PC-3 (cell line): Measurements from ENCODE around the gene MTG1. TPM values are rescaled to one million over a fixed set of nuclear protein-coding genes. Genes with fewer than 3 reads are reported as not detected.

Experiments
- ATAC-seq: fragments of 200-7000 bp; cut with Tn5 transposase; 2 replicates; pipeline ENCODE4 v1.9.1; 2020; ENCODE audit warnings: mild to moderate bottlenecking, moderate library complexity
- BruUV-seq: library from RNA; stranded (reverse); fragments of 400-500 nt; replicated peaks from 2 replicates; lab custom pipeline; 2021; lab: Mats Ljungman, UMichigan
- CTCF ChIA-PET: fragments of 300-600 bp; sonication (Branson Sonifier 250); formaldehyde crosslinking; loops from one replicate; lab custom pipeline; 2022; ENCODE audit warnings: antibody characterized with exemption; lab: Charles Lee
- POLR2A ChIA-PET: fragments of 300-600 bp; sonication (Branson Sonifier 250); formaldehyde crosslinking; loops from one replicate; lab custom pipeline; 2022; ENCODE audit warnings: antibody characterized with exemption; ENCODE audit not compliant: unreplicated experiment; lab: Charles Lee
- DNase-seq: peaks from one replicate; pipeline ENCODE4 v3.0.0-alpha.2; 2015
- H2AFZ ChIP-seq: fragments of 300-600 bp; sonication (generic); 2 replicates; pipeline ENCODE4 v1.6.0; 2016; ENCODE audit warnings: antibody characterized with exemption, low read length
- H3F3A ChIP-seq: fragments of 300-600 bp; sonication (generic); one replicate; pipeline ENCODE4 v1.6.0; 2017; ENCODE audit warnings: antibody characterized with exemption, low read length, control low read depth, mild to moderate bottlenecking; ENCODE audit not compliant: unreplicated experiment
- H3K27ac ChIP-seq: fragments of 300-600 bp; sonication (generic); 2 replicates; pipeline ENCODE4 v1.5.1; 2016; ENCODE audit warnings: mild to moderate bottlenecking, low read length
- H3K27me3 ChIP-seq: fragments of 300-600 bp; sonication (generic); 2 replicates; pipeline ENCODE4 v1.6.1; 2016; ENCODE audit warnings: low read length, mixed read lengths
- H3K36me3 ChIP-seq: fragments of 300-600 bp; sonication (generic); 2 replicates; pipeline ENCODE4 v1.6.1; 2016; ENCODE audit warnings: low read depth, mixed run types, low read length, mixed read lengths
- H3K4me1 ChIP-seq: fragments of 300-600 bp; sonication (generic); 2 replicates; pipeline ENCODE4 v1.5.1; 2016; ENCODE audit warnings: low read length; ENCODE audit not compliant: insufficient read depth
- H3K4me2 ChIP-seq: fragments of 300-600 bp; sonication (generic); 2 replicates; pipeline ENCODE4 v1.6.0; 2016; ENCODE audit warnings: low read length
- H3K4me3 ChIP-seq: fragments of 300-600 bp; sonication (generic); 2 replicates; pipeline ENCODE4 v1.5.1; 2016; ENCODE audit warnings: mild to moderate bottlenecking, low read length, mixed read lengths
- H3K79me2 ChIP-seq: fragments of 300-600 bp; sonication (generic); 2 replicates; pipeline ENCODE4 v1.6.1; 2017; ENCODE audit warnings: low read length, mixed read lengths
- H3K9ac ChIP-seq: fragments of 300-600 bp; sonication (generic); 2 replicates; pipeline ENCODE4 v1.6.0; 2016; ENCODE audit warnings: mild to moderate bottlenecking, low read length
- H3K9me2 ChIP-seq: fragments of 300-600 bp; sonication (generic); replicated peaks from 2 replicates; pipeline ENCODE4 v1.6.1; 2016; ENCODE audit warnings: mixed run types, low read length, mixed read lengths
- H3K9me3 ChIP-seq: fragments of 300-600 bp; sonication (generic); 2 replicates; pipeline ENCODE4 v1.6.1; 2016; ENCODE audit warnings: low read length, mixed read lengths
- H4K20me1 ChIP-seq: fragments of 300-600 bp; sonication (generic); 2 replicates; pipeline ENCODE4 v1.6.1; 2016; ENCODE audit warnings: low read length, mixed read lengths
- CTCF ChIP-seq: fragments of 300-600 bp; sonication (generic); conservative IDR thresholded peaks from 2 replicates; pipeline ENCODE4 v1.5.1; 2017; ENCODE audit warnings: antibody characterized with exemption, low read depth, mild to moderate bottlenecking, low read length
- EZH2 ChIP-seq: fragments of 300-600 bp; sonication (generic); IDR thresholded peaks from one replicate; pipeline ENCODE4 v1.6.1; 2017; ENCODE audit warnings: antibody characterized with exemption, mild to moderate bottlenecking, low read length; ENCODE audit not compliant: unreplicated experiment
- EZH2phosphoT487 ChIP-seq: fragments of 300-600 bp; sonication (generic); IDR thresholded peaks from 2 replicates; pipeline ENCODE4 v1.6.1; 2018; ENCODE audit warnings: mild to moderate bottlenecking, antibody characterized with exemption, low read length, borderline replicate concordance
- intact Hi-C: fragments of 100-400 bp; cut with micrococcal nuclease; formaldehyde crosslinking; loops from 2 replicates; pipeline ENCODE4 v1.9.0; 2023
- total RNA-seq: library from RNA; depleted of rRNA; stranded (reverse); fragments of >200 nt; gene quantifications from 2 replicates; pipeline ENCODE4 v1.2.3, GENCODE V29; 2014

The MTG1 gene
- total RNA-seq, 1 experiment from 2014 or later: 39.4 TPM

- Histone ChIP-seq H3F3A (no peaks in the 10 kb centered on the region), H3K4me1 (peaks cover 25% of the 10 kb centered on the region), H3K79me2 (peaks cover 37% of the 10 kb centered on the region), H4K20me1 (no peaks in the 10 kb centered on the region), H3K4me3 (peak overlapping the region; percentile 96), H2AFZ (peak overlapping the region; percentile 57), H3K9me2 (no peaks in the 10 kb centered on the region), H3K27me3 (no peaks in the 10 kb centered on the region), H3K27ac (peak overlapping the region; percentile 76), H3K4me2 (peak overlapping the region; percentile 100), H3K36me3 (peaks cover 10% of the 10 kb centered on the region), H3K9me3 (no peaks in the 10 kb centered on the region), H3K9ac (peak overlapping the region; percentile 100)
- TF ChIP-seq EZH2phosphoT487 (no peak), EZH2 (no peak), CTCF (no peak)
- peak; percentile 6; the same call in 1 of the 2 replicates for ATAC-seq
- no peak for DNase-seq
- ChIA-PET POLR2A (no interaction called here), CTCF (no interaction called here)
- TSS peak; percentile 49 for BruUV-seq
- intact Hi-C loops: no loop called here
Observed at GRCh38 chr10:133394801-133395221, 854 bp downstream of the MTG1 start.

- no TSS peak for BruUV-seq
- ATAC-seq (no peak), DNase-seq (no peak)
- Histone ChIP-seq H3K9me2 (no peaks in the 10 kb centered on the region), H3K36me3 (peaks cover 13% of the 10 kb centered on the region), H3K4me2 (0 out of 2 replicates have a peak overlapping the region, but pooled peaks have one; percentile 100), H3K27me3 (no peaks in the 10 kb centered on the region), H4K20me1 (no peaks in the 10 kb centered on the region), H3K9me3 (no peaks in the 10 kb centered on the region), H2AFZ (no peak overlapping the region), H3K9ac (no peak overlapping the region), H3F3A (no peaks in the 10 kb centered on the region), H3K4me3 (no peak overlapping the region), H3K4me1 (peaks cover 25% of the 10 kb centered on the region), H3K27ac (0 out of 2 replicates have a peak overlapping the region, but pooled peaks have one; percentile 76), H3K79me2 (peaks cover 43% of the 10 kb centered on the region)
- intact Hi-C loops: no loop called here
- CTCF ChIA-PET: no interaction called here
- POLR2A ChIA-PET: no interaction called here
- TF ChIP-seq EZH2: no peak
- no peak for TF ChIP-seq EZH2phosphoT487
- TF ChIP-seq CTCF: no peak
Observed at GRCh38 chr10:133396035-133396624, 2.2 kb downstream of the MTG1 start.

GRCh38 chr10:133397938-133398337 lies 4.0 kb downstream of the MTG1 start:
- peak; percentile 52 for ATAC-seq
- no peaks in the 10 kb centered on the region for H3K9me3 ChIP-seq
- H3K4me2 ChIP-seq: no peak overlapping the region; the same call in 1 of the 2 replicates
- peaks cover 44% of the 10 kb centered on the region for H3K79me2 ChIP-seq
- ChIA-PET CTCF (no interaction called here), POLR2A (no interaction called here)
- H3K27ac ChIP-seq: peak overlapping the region; percentile 59; the same call in 1 of the 2 replicates
- no TSS peak for BruUV-seq
- peaks cover 25% of the 10 kb centered on the region for H3K4me1 ChIP-seq
- DNase-seq: peak; percentile 78
- no peak overlapping the region for H3K9ac ChIP-seq
- intact Hi-C loops: no loop called here
- H3K36me3 ChIP-seq: peaks cover 14% of the 10 kb centered on the region
- H3F3A ChIP-seq: no peaks in the 10 kb centered on the region
- no peak overlapping the region for H3K4me3 ChIP-seq
- H2AFZ ChIP-seq: no peak overlapping the region
- no peaks in the 10 kb centered on the region for H4K20me1 ChIP-seq
- no peak for TF ChIP-seq CTCF
- no peak for TF ChIP-seq EZH2
- TF ChIP-seq EZH2phosphoT487: no peak
- no peaks in the 10 kb centered on the region for H3K9me2 ChIP-seq
- H3K27me3 ChIP-seq: no peaks in the 10 kb centered on the region
